Fibroblast of lung (primary cell): ENCODE data around the gene GALNT1.

Source experiments
- EZH2 ChIP-seq: IDR thresholded peaks from 2 replicates; pipeline ENCODE4 v1.5.1; 2012; ENCODE audit warnings: low read length, control low read depth, mild to moderate bottlenecking; ENCODE audit errors: missing control alignments
- TF ChIP-seq, protein P1 (sequence below), 2 donors: IDR thresholded peaks in 1 of 2; conservative IDR thresholded peaks in 1 of 2; 1 replicate in 1 of 2; 2 replicates in 1 of 2; pipeline ENCODE4 v1.5.1; 2011 to 2012; ENCODE audit warnings: low read length in 2 of 2, control low read depth in 1 of 2, inconsistent platforms in 1 of 2, low read depth in 1 of 2, mild to moderate bottlenecking in 1 of 2

DNA sequence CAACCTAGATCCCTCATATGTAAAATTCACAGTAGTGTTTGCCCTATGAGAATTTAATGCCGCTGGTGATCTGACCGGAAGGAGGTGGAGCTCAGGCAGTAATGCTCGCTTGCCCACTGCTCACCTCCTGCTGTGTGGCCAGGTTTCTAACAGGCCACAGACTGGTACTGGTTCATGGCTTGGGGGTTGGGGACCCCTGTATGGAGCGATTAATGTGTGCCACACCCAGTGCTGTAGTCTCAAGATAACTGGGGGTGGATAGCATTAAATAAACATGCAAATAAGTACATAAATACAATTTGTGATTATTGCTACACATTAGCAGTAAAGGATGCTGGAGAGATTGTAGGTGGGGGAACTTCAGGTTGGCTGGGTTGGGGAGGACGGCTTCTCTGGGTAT is 3.2 kb downstream of the GALNT1 start:
- TF ChIP-seq, protein P1, sequence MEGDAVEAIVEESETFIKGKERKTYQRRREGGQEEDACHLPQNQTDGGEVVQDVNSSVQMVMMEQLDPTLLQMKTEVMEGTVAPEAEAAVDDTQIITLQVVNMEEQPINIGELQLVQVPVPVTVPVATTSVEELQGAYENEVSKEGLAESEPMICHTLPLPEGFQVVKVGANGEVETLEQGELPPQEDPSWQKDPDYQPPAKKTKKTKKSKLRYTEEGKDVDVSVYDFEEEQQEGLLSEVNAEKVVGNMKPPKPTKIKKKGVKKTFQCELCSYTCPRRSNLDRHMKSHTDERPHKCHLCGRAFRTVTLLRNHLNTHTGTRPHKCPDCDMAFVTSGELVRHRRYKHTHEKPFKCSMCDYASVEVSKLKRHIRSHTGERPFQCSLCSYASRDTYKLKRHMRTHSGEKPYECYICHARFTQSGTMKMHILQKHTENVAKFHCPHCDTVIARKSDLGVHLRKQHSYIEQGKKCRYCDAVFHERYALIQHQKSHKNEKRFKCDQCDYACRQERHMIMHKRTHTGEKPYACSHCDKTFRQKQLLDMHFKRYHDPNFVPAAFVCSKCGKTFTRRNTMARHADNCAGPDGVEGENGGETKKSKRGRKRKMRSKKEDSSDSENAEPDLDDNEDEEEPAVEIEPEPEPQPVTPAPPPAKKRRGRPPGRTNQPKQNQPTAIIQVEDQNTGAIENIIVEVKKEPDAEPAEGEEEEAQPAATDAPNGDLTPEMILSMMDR (conservative IDR thresholded peaks at IDR 0.05 in 1 of 2, IDR thresholded peaks at IDR 0.05 in 1 of 2; ENCODE audit: low read depth in 1 of 2, low read length in 2 of 2), result no peak
- TF ChIP-seq EZH2, result no peak
